HL-60/S4 treated with retinoic acid at 250 ng/mL for 4 days and 3 days (cell line): ENCODE results near the gene SPP2.

Experiments used
- in situ Hi-C: fragments of 300-500 bp; cut with MboI; formaldehyde crosslinking; loops from 2 replicates; pipeline ENCODE4 v1.7.0; 2022; ENCODE audit warnings: low sequenced_read_pairs

The SPP2 gene

GRCh38 chr2:234038076-234038802 is 12.3 kb upstream of the SPP2 start:
- in situ Hi-C loops, result no loop called here

GRCh38 chr2:234044157-234044556 is 6.3 kb upstream of the SPP2 start:
- in situ Hi-C loops, result no loop called here

- in situ Hi-C loops, result no loop called here
Observed at GRCh38 chr2:234046521-234046920, 4.0 kb upstream of the SPP2 start.

GRCh38 chr2:234047361-234047760 is 3.1 kb upstream of the SPP2 start:
- in situ Hi-C loops, result no loop called here

GRCh38 chr2:234048049-234048448 is 2.5 kb upstream of the SPP2 start:
- in situ Hi-C loops, result no loop called here

GRCh38 chr2:234051374-234052070 is 1.0 kb downstream of the SPP2 start:
- in situ Hi-C loops, result no loop called here

GRCh38 chr2:234058881-234059280 is 8.4 kb downstream of the SPP2 start:
- in situ Hi-C loops, result no loop called here

- in situ Hi-C loops, result no loop called here
Observed at GRCh38 chr2:234060236-234060635, 9.7 kb downstream of the SPP2 start.

- in situ Hi-C loops, result no loop called here
Observed at GRCh38 chr2:234061624-234062257, 11.2 kb downstream of the SPP2 start.

- in situ Hi-C loops, result no loop called here
Observed at GRCh38 chr2:234066587-234066986, 16.1 kb downstream of the SPP2 start.

GRCh38 chr2:234071664-234072063 is 21.2 kb downstream of the SPP2 start:
- in situ Hi-C loops, result no loop called here

- in situ Hi-C loops, result no loop called here
Observed at GRCh38 chr2:234072454-234072853, 22.0 kb downstream of the SPP2 start.

- in situ Hi-C loops, result no loop called here
Observed at GRCh38 chr2:234074751-234075517, 24.4 kb downstream of the SPP2 start.

- in situ Hi-C loops, result no loop called here
Observed at GRCh38 chr2:234075518-234075915, 25.0 kb downstream of the SPP2 start.

- in situ Hi-C loops, result no loop called here
Observed at GRCh38 chr2:234075947-234076346, 25.4 kb downstream of the SPP2 start.

- in situ Hi-C loops, result no loop called here
Observed at GRCh38 chr2:234076451-234076850, 25.9 kb downstream of the SPP2 start.

- in situ Hi-C loops, result no loop called here
Observed at GRCh38 chr2:234078129-234078528, 27.6 kb downstream of the SPP2 start.

GRCh38 chr2:234081970-234082822 is 31.7 kb downstream of the SPP2 start:
- in situ Hi-C loops, result no loop called here

GRCh38 chr2:234083572-234084348 is 33.3 kb downstream of the SPP2 start:
- in situ Hi-C loops, result no loop called here

GRCh38 chr2:234091432-234091879 is 41.0 kb downstream of the SPP2 start:
- in situ Hi-C loops, result no loop called here
